Measurements from ENCODE around the gene REV3L. TPM values are rescaled to one million over a fixed set of nuclear protein-coding genes. Genes with fewer than 3 reads are reported as not detected.

The REV3L gene
- total and polyA plus RNA-seq, 4 donors: 3.8 to 17.7 (median 11.2) TPM

DNA sequence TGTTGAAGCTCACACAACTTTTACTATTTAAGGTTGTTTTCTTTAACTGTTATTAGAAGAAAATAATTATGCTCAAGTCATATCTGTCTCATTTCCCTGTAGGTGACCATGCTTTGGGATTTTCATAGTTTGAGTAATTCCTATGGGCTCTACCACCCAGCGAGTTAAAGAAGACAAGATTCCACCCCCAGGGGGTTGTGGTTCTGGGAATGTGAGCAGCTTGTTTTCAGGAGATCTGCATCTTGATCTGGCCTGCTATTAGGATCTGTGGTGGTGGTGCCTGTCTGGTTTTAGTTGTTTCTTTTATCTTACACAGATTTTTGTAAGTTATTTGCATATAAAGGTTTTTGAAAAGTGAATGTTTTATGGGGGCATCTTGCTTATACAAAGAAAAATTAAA, 20.2 kb upstream of the REV3L start:
- no peak overlapping the region for H3K27ac ChIP-seq (ENCODE audit: low read depth in 1 of 2, low read length in 2 of 2)
- H3K9ac ChIP-seq (ENCODE audit: low read depth in 1 of 2, low read length in 2 of 2): no peak overlapping the region
- no peaks in the 10 kb centered on the region for H3K9me3 ChIP-seq (ENCODE audit: control insufficient read depth in 4 of 4, low read length in 3 of 4)
- H3K27me3 ChIP-seq (ENCODE audit: control insufficient read depth in 4 of 4, insufficient read depth in 4 of 4, low read length in 3 of 4): no peaks in the 10 kb centered on the region
- no peaks in the 10 kb centered on the region for H3K36me3 ChIP-seq (ENCODE audit: control insufficient read depth in 4 of 4, insufficient read depth in 3 of 4, low read depth in 1 of 4, low read length in 3 of 4)
- H3K4me1 ChIP-seq (ENCODE audit: control insufficient read depth in 4 of 4, insufficient read depth in 4 of 4, low read length in 3 of 4): no peaks in the 10 kb centered on the region
- H3K4me3 ChIP-seq (ENCODE audit: low read depth in 1 of 3, low read length in 3 of 3): no peak overlapping the region
- WGBS: 100% methylated on average over 1 of the region's 1 CpG
- TF ChIP-seq MAX (IDR thresholded peaks at IDR 0.05): no peak
- TF ChIP-seq CTCF (IDR thresholded peaks at IDR 0.05; ENCODE audit: low read depth, low read length, missing input control): no peak
- TF ChIP-seq RAD21 (IDR thresholded peaks at IDR 0.05): no peak
- TF ChIP-seq SP1 (IDR thresholded peaks at IDR 0.05): no peak
- no peak for TF ChIP-seq RXRA (IDR thresholded peaks at IDR 0.05)
- TF ChIP-seq FOXA2 (IDR thresholded peaks at IDR 0.05): no peak
- TF ChIP-seq HNF4G (IDR thresholded peaks at IDR 0.05): no peak
- TF ChIP-seq EGR1 (IDR thresholded peaks at IDR 0.05; ENCODE audit: low read depth in 2 of 2): no peak
- no peak for DNase-seq (ENCODE audit: low spot score)

- H3K9ac ChIP-seq (ENCODE audit: low read depth in 1 of 2, low read length in 2 of 2): no peak overlapping the region
- H3K4me1 ChIP-seq (ENCODE audit: control insufficient read depth in 4 of 4, insufficient read depth in 4 of 4, low read length in 3 of 4): no peaks in the 10 kb centered on the region
- H3K4me3 ChIP-seq (ENCODE audit: low read depth in 1 of 3, low read length in 3 of 3): no peak overlapping the region
- no peak overlapping the region for H3K27ac ChIP-seq (ENCODE audit: low read depth in 1 of 2, low read length in 2 of 2)
- H3K36me3 ChIP-seq (ENCODE audit: control insufficient read depth in 4 of 4, insufficient read depth in 3 of 4, low read depth in 1 of 4, low read length in 3 of 4): no peaks in the 10 kb centered on the region
- H3K27me3 ChIP-seq (ENCODE audit: control insufficient read depth in 4 of 4, insufficient read depth in 4 of 4, low read length in 3 of 4): no peaks in the 10 kb centered on the region
- WGBS: 99% methylated on average over 2 of the region's 2 CpGs
- no peaks in the 10 kb centered on the region for H3K9me3 ChIP-seq (ENCODE audit: control insufficient read depth in 4 of 4, low read length in 3 of 4)
- no peak for TF ChIP-seq RXRA (IDR thresholded peaks at IDR 0.05)
- no peak for TF ChIP-seq FOXA1 (IDR thresholded peaks at IDR 0.05)
- no peak for TF ChIP-seq JUND (IDR thresholded peaks at IDR 0.05)
- no peak for TF ChIP-seq REST (IDR thresholded peaks at IDR 0.05)
- TF ChIP-seq RAD21 (IDR thresholded peaks at IDR 0.05): no peak
- TF ChIP-seq SP1 (IDR thresholded peaks at IDR 0.05): no peak
- no peak for TF ChIP-seq FOXA2 (IDR thresholded peaks at IDR 0.05)
- TF ChIP-seq GABPA (IDR thresholded peaks at IDR 0.05 in 1 of 2, conservative IDR thresholded peaks at IDR 0.05 in 1 of 2): no peak
- TF ChIP-seq HNF4G (IDR thresholded peaks at IDR 0.05): no peak
- TF ChIP-seq TAF1 (conservative IDR thresholded peaks at IDR 0.05): no peak
- no peak for TF ChIP-seq NR2F2 (IDR thresholded peaks at IDR 0.05)
- no peak for TF ChIP-seq EGR1 (IDR thresholded peaks at IDR 0.05; ENCODE audit: low read depth in 2 of 2)
- TF ChIP-seq, protein P1, sequence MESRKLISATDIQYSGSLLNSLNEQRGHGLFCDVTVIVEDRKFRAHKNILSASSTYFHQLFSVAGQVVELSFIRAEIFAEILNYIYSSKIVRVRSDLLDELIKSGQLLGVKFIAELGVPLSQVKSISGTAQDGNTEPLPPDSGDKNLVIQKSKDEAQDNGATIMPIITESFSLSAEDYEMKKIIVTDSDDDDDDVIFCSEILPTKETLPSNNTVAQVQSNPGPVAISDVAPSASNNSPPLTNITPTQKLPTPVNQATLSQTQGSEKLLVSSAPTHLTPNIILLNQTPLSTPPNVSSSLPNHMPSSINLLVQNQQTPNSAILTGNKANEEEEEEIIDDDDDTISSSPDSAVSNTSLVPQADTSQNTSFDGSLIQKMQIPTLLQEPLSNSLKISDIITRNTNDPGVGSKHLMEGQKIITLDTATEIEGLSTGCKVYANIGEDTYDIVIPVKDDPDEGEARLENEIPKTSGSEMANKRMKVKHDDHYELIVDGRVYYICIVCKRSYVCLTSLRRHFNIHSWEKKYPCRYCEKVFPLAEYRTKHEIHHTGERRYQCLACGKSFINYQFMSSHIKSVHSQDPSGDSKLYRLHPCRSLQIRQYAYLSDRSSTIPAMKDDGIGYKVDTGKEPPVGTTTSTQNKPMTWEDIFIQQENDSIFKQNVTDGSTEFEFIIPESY (IDR thresholded peaks at IDR 0.05): no peak
- TF ChIP-seq HNF4A (conservative IDR thresholded peaks at IDR 0.05): no peak
- TF ChIP-seq, protein P2, sequence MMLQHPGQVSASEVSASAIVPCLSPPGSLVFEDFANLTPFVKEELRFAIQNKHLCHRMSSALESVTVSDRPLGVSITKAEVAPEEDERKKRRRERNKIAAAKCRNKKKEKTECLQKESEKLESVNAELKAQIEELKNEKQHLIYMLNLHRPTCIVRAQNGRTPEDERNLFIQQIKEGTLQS (IDR thresholded peaks at IDR 0.05): no peak
- no peak for TF ChIP-seq YY1 (IDR thresholded peaks at IDR 0.05)
- no peak for TF ChIP-seq MAX (IDR thresholded peaks at IDR 0.05)
- no peak for TF ChIP-seq CTCF (IDR thresholded peaks at IDR 0.05; ENCODE audit: low read depth, low read length, missing input control)
- no peak for DNase-seq (ENCODE audit: low spot score)
Measured at GRCh38 chr6:111502154-111502553, 19.1 kb upstream of the REV3L start.
